GM12874 (cell line): ENCODE measurements around the gene POLD3.

ENCODE experiments used
- CTCF ChIP-seq: IDR thresholded peaks from 2 replicates; pipeline ENCODE4 v1.5.1; 2011; ENCODE audit warnings: low read depth, mild to moderate bottlenecking, control low read depth, low read length, moderate library complexity; ENCODE audit not compliant: insufficient read depth

POLD3 gene

GRCh38 chr11:74611369-74611861, 19.0 kb downstream of the POLD3 start:
- TF ChIP-seq CTCF = peak; percentile 28; the same call in 1 of the 2 replicates

GRCh38 chr11:74612877-74613276, 20.5 kb downstream of the POLD3 start:
- TF ChIP-seq CTCF = no peak

- no peak for TF ChIP-seq CTCF
Observed at GRCh38 chr11:74615311-74615710, 22.9 kb downstream of the POLD3 start.

GRCh38 chr11:74615988-74616387, 23.6 kb downstream of the POLD3 start:
- no peak for TF ChIP-seq CTCF

- TF ChIP-seq CTCF = no peak
Observed at GRCh38 chr11:74620531-74620930, 28.1 kb downstream of the POLD3 start.

- no peak for TF ChIP-seq CTCF
Observed at GRCh38 chr11:74626130-74626529, 33.7 kb downstream of the POLD3 start.

- TF ChIP-seq CTCF = no peak
Observed at GRCh38 chr11:74626604-74627003, 34.2 kb downstream of the POLD3 start.
